Muscle layer of colon (tissue), 2 donors: ENCODE results near the gene MGMT.

Experiments
- H3K27ac ChIP-seq: one replicate; pipeline ENCODE4 v1.7.0; 2013; ENCODE audit warnings: low read depth, mild to moderate bottlenecking, low read length, moderate library complexity
- H3K27me3 ChIP-seq, 2 donors: one replicate each; pipeline ENCODE4 v1.7.0; 2013; ENCODE audit warnings: low read length in 2 of 2, mild to moderate bottlenecking in 2 of 2; ENCODE audit not compliant: insufficient read depth in 2 of 2, control insufficient read depth in 1 of 2
- H3K36me3 ChIP-seq: one replicate; pipeline ENCODE4 v1.7.0; 2013; ENCODE audit warnings: mild to moderate bottlenecking, low read length; ENCODE audit not compliant: insufficient read depth
- H3K4me1 ChIP-seq: one replicate; pipeline ENCODE4 v1.7.0; 2013; ENCODE audit warnings: mild to moderate bottlenecking, low read length; ENCODE audit not compliant: insufficient read depth
- H3K4me3 ChIP-seq, 2 donors: one replicate each; pipeline ENCODE4 v1.7.0; 2013; ENCODE audit warnings: low read length in 2 of 2, low read depth in 1 of 2, mild to moderate bottlenecking in 1 of 2, moderate library complexity in 1 of 2
- H3K9ac ChIP-seq: one replicate; pipeline ENCODE4 v1.7.0; 2013; ENCODE audit warnings: low read length
- H3K9me3 ChIP-seq: one replicate; pipeline ENCODE4 v1.7.0; 2013; ENCODE audit warnings: mild to moderate bottlenecking, low read length
- donor health status: abdominal sarcoma.
- donor health status: Adenocarcinoma of cecum.

Gene MGMT

DNA sequence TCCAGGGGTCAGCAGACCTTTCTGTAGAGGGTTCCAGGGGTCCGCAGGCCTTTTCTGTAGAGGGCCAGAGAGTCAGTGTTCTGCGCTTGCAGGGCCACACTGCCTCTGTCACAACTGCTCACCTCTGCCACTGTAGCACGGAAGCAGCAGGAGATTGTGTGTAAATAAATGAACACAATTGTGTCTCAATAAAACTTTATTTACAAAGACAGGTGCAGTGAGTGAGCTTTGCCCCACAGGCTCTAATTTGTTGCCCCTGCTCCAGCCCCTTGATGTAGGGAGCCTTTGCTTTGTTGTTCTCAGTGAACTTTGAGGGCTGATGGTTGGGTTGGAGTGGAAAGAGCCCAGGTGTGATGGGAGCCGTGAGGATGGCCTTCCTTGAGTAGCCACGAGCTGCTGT, 67.8 kb downstream of the MGMT start:
- no peak overlapping the region for H3K27ac ChIP-seq
- H3K4me1 ChIP-seq: peaks cover 5% of the 10 kb centered on the region
- H3K4me3 ChIP-seq: no peak overlapping the region
- H3K36me3 ChIP-seq: peaks cover 6% of the 10 kb centered on the region
- no peak overlapping the region for H3K9ac ChIP-seq
- H3K9me3 ChIP-seq: no peaks in the 10 kb centered on the region
- H3K27me3 ChIP-seq: no peaks in the 10 kb centered on the region

GRCh38 chr10:129536336-129536735, 69.3 kb downstream of the MGMT start:
- Histone ChIP-seq H3K9ac (no peak overlapping the region), H3K36me3 (peaks cover 6% of the 10 kb centered on the region), H3K4me1 (peaks cover 5% of the 10 kb centered on the region), H3K4me3 (no peak overlapping the region), H3K27me3 (no peaks in the 10 kb centered on the region), H3K27ac (no peak overlapping the region), H3K9me3 (no peaks in the 10 kb centered on the region)

- H3K4me1 ChIP-seq: peaks cover 2% of the 10 kb centered on the region
- H3K9me3 ChIP-seq: no peaks in the 10 kb centered on the region
- no peaks in the 10 kb centered on the region for H3K27me3 ChIP-seq
- H3K4me3 ChIP-seq: no peak overlapping the region
- H3K9ac ChIP-seq: no peak overlapping the region
- no peak overlapping the region for H3K27ac ChIP-seq
- peaks cover 6% of the 10 kb centered on the region for H3K36me3 ChIP-seq
These were observed 70.1 kb downstream of the MGMT start for GRCh38 chr10:129537151-129537550.

- Histone ChIP-seq H3K27me3 (no peaks in the 10 kb centered on the region), H3K9me3 (no peaks in the 10 kb centered on the region), H3K4me1 (no peaks in the 10 kb centered on the region), H3K27ac (no peak overlapping the region), H3K4me3 (no peak overlapping the region), H3K9ac (no peak overlapping the region), H3K36me3 (peaks cover 6% of the 10 kb centered on the region)
These were observed 71.2 kb downstream of the MGMT start for GRCh38 chr10:129538236-129538635.

GRCh38 chr10:129541200-129541599, 74.2 kb downstream of the MGMT start:
- no peak overlapping the region for H3K4me3 ChIP-seq
- no peaks in the 10 kb centered on the region for H3K9me3 ChIP-seq

GRCh38 chr10:129541748-129542487, 74.9 kb downstream of the MGMT start:
- H3K9me3 ChIP-seq: no peaks in the 10 kb centered on the region
- H3K4me1 ChIP-seq: no peaks in the 10 kb centered on the region
- H3K9ac ChIP-seq: no peak overlapping the region
- no peaks in the 10 kb centered on the region for H3K27me3 ChIP-seq
- no peaks in the 10 kb centered on the region for H3K36me3 ChIP-seq
- no peak overlapping the region for H3K4me3 ChIP-seq
- no peak overlapping the region for H3K27ac ChIP-seq

More at GRCh38 chr10:129541200-129541599, 74.2 kb downstream of the MGMT start:
- no peaks in the 10 kb centered on the region for H3K27me3 ChIP-seq
- H3K9ac ChIP-seq: no peak overlapping the region
- H3K36me3 ChIP-seq: peaks cover 5% of the 10 kb centered on the region
- H3K4me1 ChIP-seq: no peaks in the 10 kb centered on the region
- no peak overlapping the region for H3K27ac ChIP-seq

DNA sequence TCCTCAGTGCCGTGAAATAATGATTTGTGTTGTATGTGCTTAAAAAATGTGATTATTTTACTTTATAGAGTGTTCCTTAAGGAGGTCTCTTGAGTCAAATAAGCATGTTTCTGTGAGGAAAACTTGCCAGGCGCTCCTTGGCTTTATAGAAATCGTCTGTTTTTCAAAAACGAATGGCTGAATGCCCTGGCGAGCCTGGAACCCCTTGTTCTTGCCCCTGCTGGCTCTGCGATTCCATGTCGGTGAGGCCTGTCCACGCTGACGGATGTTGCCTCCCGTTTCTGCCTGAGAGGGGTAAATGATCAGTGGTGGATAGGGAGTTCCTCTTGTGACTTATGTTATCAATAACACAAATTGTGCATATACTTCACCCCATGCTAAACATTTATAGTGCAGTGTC, 75.5 kb downstream of the MGMT start:
- Histone ChIP-seq H3K4me3 (no peak overlapping the region), H3K4me1 (peaks cover under 1% of the 10 kb centered on the region), H3K9ac (no peak overlapping the region), H3K27me3 (no peaks in the 10 kb centered on the region), H3K27ac (no peak overlapping the region), H3K36me3 (no peaks in the 10 kb centered on the region), H3K9me3 (no peaks in the 10 kb centered on the region)

DNA sequence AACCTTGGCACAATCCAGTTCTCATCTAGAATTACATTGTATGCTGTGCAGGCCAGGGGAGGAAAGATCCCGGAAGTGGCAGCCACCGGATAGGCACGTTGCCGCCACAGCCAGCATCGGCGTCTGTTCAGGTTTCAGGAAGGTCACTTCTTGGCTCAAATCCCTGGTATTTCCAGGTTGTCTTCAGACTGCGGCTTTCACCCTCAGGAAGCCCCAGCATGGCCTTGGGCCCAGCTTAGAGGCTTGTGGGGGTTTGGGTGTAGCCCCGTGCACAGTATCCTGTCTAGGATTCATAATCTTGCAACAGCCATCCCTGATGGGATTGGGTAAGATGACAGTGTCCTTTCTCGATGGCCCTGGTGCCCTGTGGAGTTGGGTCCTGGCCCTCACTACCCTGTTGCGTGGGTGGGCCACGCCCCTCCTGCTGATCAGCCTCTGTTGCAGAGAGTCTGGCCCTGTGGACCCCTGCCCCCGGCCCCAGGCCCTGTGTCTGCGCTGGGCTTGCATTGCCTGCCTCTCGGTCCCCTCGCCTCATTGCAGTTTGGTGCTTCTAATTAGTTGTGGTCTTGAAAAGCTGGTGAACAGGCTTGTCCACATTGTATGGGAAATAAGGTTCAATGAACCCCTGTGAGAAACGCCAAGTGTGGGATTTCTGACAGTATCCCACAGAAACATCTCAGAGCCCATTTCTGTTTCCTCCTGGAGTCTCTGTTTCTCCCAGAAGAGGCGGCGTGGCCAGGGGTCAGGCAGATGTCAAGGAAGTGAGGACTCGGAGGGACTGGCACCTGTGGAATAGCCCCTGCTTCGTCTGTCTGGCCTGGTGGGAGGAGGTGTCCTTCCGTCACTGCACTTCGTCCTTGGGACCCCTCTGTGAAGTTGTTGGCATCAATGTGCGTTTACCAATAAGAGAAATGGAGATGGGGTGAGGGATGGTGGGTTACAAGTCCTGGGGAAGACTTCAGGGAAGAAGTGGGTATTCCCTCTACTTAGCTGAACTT, 77.5 kb downstream of the MGMT start:
- Histone ChIP-seq H3K9ac (no peak overlapping the region), H3K4me1 (peaks cover 3% of the 10 kb centered on the region), H3K4me3 (no peak overlapping the region), H3K36me3 (no peaks in the 10 kb centered on the region), H3K9me3 (no peaks in the 10 kb centered on the region), H3K27me3 (no peaks in the 10 kb centered on the region), H3K27ac (no peak overlapping the region)

DNA sequence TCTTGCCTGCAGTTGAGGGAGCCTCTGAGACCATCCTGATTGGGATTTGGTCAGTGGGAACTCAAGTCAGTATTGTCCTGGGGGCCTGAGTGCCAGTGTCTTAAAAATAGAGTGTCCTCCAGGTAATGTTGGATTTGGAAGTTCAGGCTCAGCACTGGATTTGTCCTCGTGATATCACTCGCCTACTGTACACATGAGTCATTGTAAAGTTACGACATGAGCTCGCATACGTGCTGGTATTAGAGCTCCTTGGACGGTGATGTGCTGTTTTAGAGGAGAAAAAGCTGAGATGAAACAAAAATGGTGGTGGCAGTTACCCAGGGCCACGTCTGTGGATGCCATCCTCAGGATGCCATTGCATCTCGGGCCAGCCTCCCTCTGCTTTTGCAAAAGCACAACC, 78.2 kb downstream of the MGMT start:
- H3K27me3 ChIP-seq: no peaks in the 10 kb centered on the region
- H3K36me3 ChIP-seq: no peaks in the 10 kb centered on the region
- H3K27ac ChIP-seq: no peak overlapping the region
- H3K4me1 ChIP-seq: peaks cover 3% of the 10 kb centered on the region
- no peak overlapping the region for H3K4me3 ChIP-seq
- H3K9me3 ChIP-seq: no peaks in the 10 kb centered on the region
- H3K9ac ChIP-seq: no peak overlapping the region

GRCh38 chr10:129546106-129546505, 79.1 kb downstream of the MGMT start:
- no peak overlapping the region for H3K27ac ChIP-seq
- H3K9me3 ChIP-seq: no peaks in the 10 kb centered on the region
- no peak overlapping the region for H3K9ac ChIP-seq
- no peaks in the 10 kb centered on the region for H3K36me3 ChIP-seq
- H3K4me3 ChIP-seq: no peak overlapping the region
- no peaks in the 10 kb centered on the region for H3K27me3 ChIP-seq
- H3K4me1 ChIP-seq: peaks cover 3% of the 10 kb centered on the region

- Histone ChIP-seq H3K9ac (no peak overlapping the region), H3K4me1 (peaks cover 3% of the 10 kb centered on the region), H3K27ac (no peak overlapping the region)
These were observed 80.6 kb downstream of the MGMT start for GRCh38 chr10:129547608-129548007.

More at GRCh38 chr10:129547608-129548007, 80.6 kb downstream of the MGMT start:
- Histone ChIP-seq H3K27me3 (no peaks in the 10 kb centered on the region), H3K9me3 (no peaks in the 10 kb centered on the region), H3K36me3 (no peaks in the 10 kb centered on the region), H3K4me3 (no peak overlapping the region)
